ENCODE results near the gene FTL. TPM values are rescaled to one million over a fixed set of nuclear protein-coding genes. Genes with fewer than 3 reads are reported as not detected.

Gene FTL
- polyA plus RNA-seq, 10 donors, result 520 to 975 (median 659) TPM

Other genes starting within 250 kb of the FTL start
- gene MAMSTR, start 245.6 kb upstream of the FTL start, polyA plus RNA-seq (ENCODE audit: insufficient read length in 10 of 10), result 100 to 1,000 TPM in 6 of 10 donors, 10 to 100 TPM in 4; 47.0 to 137 (median 107) TPM
- gene RASIP1, start 224.7 kb upstream of the FTL start, polyA plus RNA-seq (ENCODE audit: insufficient read length in 10 of 10), result 10 to 100 TPM; 18.7 to 28.8 (median 21.7) TPM
- 1 to 10 TPM in 4 of 10 donors, under 1 TPM in 6; 0.23 to 2.2 (median 0.94) TPM for gene IZUMO1, start 218.4 kb upstream of the FTL start, polyA plus RNA-seq (ENCODE audit: insufficient read length in 10 of 10)
- 1 to 10 TPM in 7 of 10 donors, under 1 TPM in 3; 0.62 to 1.9 (median 1.2) TPM for gene FUT1, start 212.7 kb upstream of the FTL start, polyA plus RNA-seq (ENCODE audit: insufficient read length in 10 of 10)
- gene FGF21, start 209.8 kb upstream of the FTL start, polyA plus RNA-seq (ENCODE audit: insufficient read length in 10 of 10), result not detected
- gene BCAT2, start 154.3 kb upstream of the FTL start, polyA plus RNA-seq (ENCODE audit: insufficient read length in 10 of 10), result 10 to 100 TPM; 19.6 to 24.3 (median 22.4) TPM
- 1 to 10 TPM; 2.6 to 4.5 (median 3.2) TPM for gene HSD17B14, start 128.8 kb upstream of the FTL start, polyA plus RNA-seq (ENCODE audit: insufficient read length in 10 of 10)
- 10 to 100 TPM; 23.6 to 43.5 (median 33.1) TPM for gene PLEKHA4, start 96.7 kb upstream of the FTL start, polyA plus RNA-seq (ENCODE audit: insufficient read length in 10 of 10)
- 10 to 100 TPM; 44.3 to 79.0 (median 62.4) TPM for gene PPP1R15A, start 92.9 kb upstream of the FTL start, polyA plus RNA-seq (ENCODE audit: insufficient read length in 10 of 10)
- gene TULP2, start 66.6 kb upstream of the FTL start, polyA plus RNA-seq (ENCODE audit: insufficient read length in 10 of 10), result under 1 TPM in 5 of 10 donors, not detected in 5; 0.16 to 0.54 (median 0.30) TPM
- 100 to 1,000 TPM; 118 to 190 (median 146) TPM for gene NUCB1, start 65.0 kb upstream of the FTL start, polyA plus RNA-seq (ENCODE audit: insufficient read length in 10 of 10)
- gene DHDH, start 31.6 kb upstream of the FTL start, polyA plus RNA-seq (ENCODE audit: insufficient read length in 10 of 10), result under 1 TPM in 9 of 10 donors, not detected in 1; 0.15 to 0.80 (median 0.39) TPM
- 10 to 100 TPM; 32.8 to 56.5 (median 42.7) TPM for gene BAX, start 10.4 kb upstream of the FTL start, polyA plus RNA-seq (ENCODE audit: insufficient read length in 10 of 10)
- gene GYS1, start 28.0 kb downstream of the FTL start, polyA plus RNA-seq (ENCODE audit: insufficient read length in 10 of 10), result 100 to 1,000 TPM in 2 of 10 donors, 10 to 100 TPM in 8; 52.5 to 103 (median 84.0) TPM
- gene RUVBL2, start 28.6 kb downstream of the FTL start, polyA plus RNA-seq (ENCODE audit: insufficient read length in 10 of 10), result 10 to 100 TPM; 43.8 to 73.4 (median 52.0) TPM
- gene LHB, start 51.8 kb downstream of the FTL start, polyA plus RNA-seq (ENCODE audit: insufficient read length in 10 of 10), result under 1 TPM in 1 of 10 donors, not detected in 9; 0.34 TPM
- under 1 TPM in 2 of 10 donors, not detected in 8; 0.19 to 0.54 TPM for gene CGB3, start 59.0 kb downstream of the FTL start, polyA plus RNA-seq (ENCODE audit: insufficient read length in 10 of 10)
- gene CGB2, start 66.6 kb downstream of the FTL start, polyA plus RNA-seq (ENCODE audit: insufficient read length in 10 of 10), result under 1 TPM in 1 of 10 donors, not detected in 9; 0.49 TPM
- under 1 TPM in 1 of 10 donors, not detected in 9; 0.90 TPM for gene CGB1, start 71.6 kb downstream of the FTL start, polyA plus RNA-seq (ENCODE audit: insufficient read length in 10 of 10)
- gene CGB5, start 78.5 kb downstream of the FTL start, polyA plus RNA-seq (ENCODE audit: insufficient read length in 10 of 10), result 1 to 10 TPM in 4 of 10 donors, under 1 TPM in 1, not detected in 5; 0.44 to 2.1 (median 1.5) TPM
- 1 to 10 TPM in 2 of 10 donors, under 1 TPM in 3, not detected in 5; 0.40 to 1.6 (median 0.82) TPM for gene CGB8, start 83.8 kb downstream of the FTL start, polyA plus RNA-seq (ENCODE audit: insufficient read length in 10 of 10)
- 1 to 10 TPM in 3 of 10 donors, under 1 TPM in 7; 0.50 to 1.5 (median 0.66) TPM for gene CGB7, start 92.4 kb downstream of the FTL start, polyA plus RNA-seq (ENCODE audit: insufficient read length in 10 of 10)
- 1 to 10 TPM; 2.4 to 5.8 (median 3.8) TPM for gene NTF4, start 99.5 kb downstream of the FTL start, polyA plus RNA-seq (ENCODE audit: insufficient read length in 10 of 10)
- 1 to 10 TPM; 3.3 to 9.4 (median 7.1) TPM for gene KCNA7, start 107.4 kb downstream of the FTL start, polyA plus RNA-seq (ENCODE audit: insufficient read length in 10 of 10)
- gene SNRNP70, start 120.1 kb downstream of the FTL start, polyA plus RNA-seq (ENCODE audit: insufficient read length in 10 of 10), result 100 to 1,000 TPM; 136 to 261 (median 187) TPM
- gene LIN7B, start 149.1 kb downstream of the FTL start, polyA plus RNA-seq (ENCODE audit: insufficient read length in 10 of 10), result 10 to 100 TPM in 4 of 10 donors, 1 to 10 TPM in 6; 8.1 to 14.5 (median 9.8) TPM
- 1 to 10 TPM in 1 of 10 donors, under 1 TPM in 7, not detected in 2; 0.26 to 1.4 (median 0.64) TPM for gene C19orf73, start 153.8 kb downstream of the FTL start, polyA plus RNA-seq (ENCODE audit: insufficient read length in 10 of 10)
- 10 to 100 TPM in 1 of 10 donors, 1 to 10 TPM in 9; 3.4 to 11.9 (median 6.6) TPM for gene PPFIA3, start 154.2 kb downstream of the FTL start, polyA plus RNA-seq (ENCODE audit: insufficient read length in 10 of 10)
- 100 to 1,000 TPM in 9 of 10 donors, 10 to 100 TPM in 1; 77.6 to 154 (median 138) TPM for gene HRC, start 190.1 kb downstream of the FTL start, polyA plus RNA-seq (ENCODE audit: insufficient read length in 10 of 10)
- gene TRPM4, start 192.5 kb downstream of the FTL start, polyA plus RNA-seq (ENCODE audit: insufficient read length in 10 of 10), result 10 to 100 TPM; 16.8 to 66.3 (median 31.4) TPM